ENCODE measurements around the gene OBSCN.

Gene OBSCN

GRCh38 chr1:228356897-228357680 is 149.2 kb downstream of the OBSCN start:
- DNase-seq (ENCODE audit: low spot score), result no peak

- no peak for DNase-seq (ENCODE audit: low spot score)
These were observed 150.4 kb downstream of the OBSCN start for GRCh38 chr1:228358039-228358763.

- no peak for DNase-seq (ENCODE audit: low spot score)
These were observed 151.1 kb downstream of the OBSCN start for GRCh38 chr1:228358764-228359612.

GRCh38 chr1:228359613-228360532 is 152.0 kb downstream of the OBSCN start:
- DNase-seq (ENCODE audit: low spot score), result no peak

GRCh38 chr1:228360533-228361313 is 152.9 kb downstream of the OBSCN start:
- DNase-seq (ENCODE audit: low spot score), result no peak

GRCh38 chr1:228361314-228362140 is 153.7 kb downstream of the OBSCN start:
- no peak for DNase-seq (ENCODE audit: low spot score)

GRCh38 chr1:228362141-228362883 is 154.5 kb downstream of the OBSCN start:
- DNase-seq (ENCODE audit: low spot score), result no peak

- DNase-seq (ENCODE audit: low spot score), result no peak
These were observed 155.1 kb downstream of the OBSCN start for GRCh38 chr1:228362884-228363450.

GRCh38 chr1:228363686-228364067 is 155.8 kb downstream of the OBSCN start:
- no peak for DNase-seq (ENCODE audit: low spot score)

GRCh38 chr1:228364068-228364705 is 156.3 kb downstream of the OBSCN start:
- no peak for DNase-seq (ENCODE audit: low spot score)

GRCh38 chr1:228364706-228365213 is 156.9 kb downstream of the OBSCN start:
- no peak for DNase-seq (ENCODE audit: low spot score)

GRCh38 chr1:228365271-228366061 is 157.6 kb downstream of the OBSCN start:
- no peak for DNase-seq (ENCODE audit: low spot score)

GRCh38 chr1:228366062-228366865 is 158.4 kb downstream of the OBSCN start:
- no peak for DNase-seq (ENCODE audit: low spot score)

GRCh38 chr1:228366866-228367741 is 159.3 kb downstream of the OBSCN start:
- no peak for DNase-seq (ENCODE audit: low spot score)

All from GM03348 (cell line).